Measurements from ENCODE around the gene SPEM3. TPM values are rescaled to one million over a fixed set of nuclear protein-coding genes. Genes with fewer than 3 reads are reported as not detected.

Gene SPEM3
- total RNA-seq, 1 experiment from 2014 or later = not detected

Other genes starting within 250 kb of the SPEM3 start
- gene ASGR1, start 249.5 kb upstream of the SPEM3 start, total RNA-seq (2014; rRNA removed; shearing (Covaris generic)) = 0.22 TPM in 1 of 2 replicates, not detected in the other
- 3.6 and 3.7 TPM in 2 replicates for gene DLG4, start 209.0 kb upstream of the SPEM3 start, total RNA-seq (2014; rRNA removed; shearing (Covaris generic))
- gene ACADVL, start 208.9 kb upstream of the SPEM3 start, total RNA-seq (2014; rRNA removed; shearing (Covaris generic)) = 249 and 250 TPM in 2 replicates
- 49.5 and 54.9 TPM in 2 replicates for gene DVL2, start 194.3 kb upstream of the SPEM3 start, total RNA-seq (2014; rRNA removed; shearing (Covaris generic))
- 32.5 and 38.8 TPM in 2 replicates for gene PHF23, start 189.4 kb upstream of the SPEM3 start, total RNA-seq (2014; rRNA removed; shearing (Covaris generic))
- 150 and 175 TPM in 2 replicates for gene GABARAP, start 186.4 kb upstream of the SPEM3 start, total RNA-seq (2014; rRNA removed; shearing (Covaris generic))
- 46.9 and 48.4 TPM in 2 replicates for gene CTDNEP1, start 177.1 kb upstream of the SPEM3 start, total RNA-seq (2014; rRNA removed; shearing (Covaris generic))
- 60.6 and 61.4 TPM in 2 replicates for gene ELP5, start 176.6 kb upstream of the SPEM3 start, total RNA-seq (2014; rRNA removed; shearing (Covaris generic))
- 12.6 and 13.2 TPM in 2 replicates for gene CLDN7, start 166.4 kb upstream of the SPEM3 start, total RNA-seq (2014; rRNA removed; shearing (Covaris generic))
- not detected in 2 replicates for gene SLC2A4, start 147.1 kb upstream of the SPEM3 start, total RNA-seq (2014; rRNA removed; shearing (Covaris generic))
- gene YBX2, start 134.2 kb upstream of the SPEM3 start, total RNA-seq (2014; rRNA removed; shearing (Covaris generic)) = 0.06 and 0.15 TPM in 2 replicates
- 659 and 733 TPM in 2 replicates for gene EIF5A, start 121.2 kb upstream of the SPEM3 start, total RNA-seq (2014; rRNA removed; shearing (Covaris generic))
- 63.3 and 64.2 TPM in 2 replicates for gene GPS2, start 113.5 kb upstream of the SPEM3 start, total RNA-seq (2014; rRNA removed; shearing (Covaris generic))
- 15.0 and 22.7 TPM in 2 replicates for gene NEURL4, start 99.5 kb upstream of the SPEM3 start, total RNA-seq (2014; rRNA removed; shearing (Covaris generic))
- 0.02 TPM in 1 of 2 replicates, not detected in the other for gene ACAP1, start 92.3 kb upstream of the SPEM3 start, total RNA-seq (2014; rRNA removed; shearing (Covaris generic))
- gene KCTD11, start 76.7 kb upstream of the SPEM3 start, total RNA-seq (2014; rRNA removed; shearing (Covaris generic)) = 5.0 and 6.0 TPM in 2 replicates
- gene TMEM95, start 73.7 kb upstream of the SPEM3 start, total RNA-seq (2014; rRNA removed; shearing (Covaris generic)) = not detected in 2 replicates
- gene TNK1, start 47.8 kb upstream of the SPEM3 start, total RNA-seq (2014; rRNA removed; shearing (Covaris generic)) = 3.5 and 3.9 TPM in 2 replicates
- gene PLSCR3, start 34.3 kb upstream of the SPEM3 start, total RNA-seq (2014; rRNA removed; shearing (Covaris generic)) = 31.3 and 32.4 TPM in 2 replicates
- 107 and 202 TPM in 2 replicates for gene TMEM256, start 24.8 kb upstream of the SPEM3 start, total RNA-seq (2014; rRNA removed; shearing (Covaris generic))
- gene NLGN2, start 21.0 kb upstream of the SPEM3 start, total RNA-seq (2014; rRNA removed; shearing (Covaris generic)) = 5.5 and 6.2 TPM in 2 replicates
- gene SPEM1, start 8.5 kb upstream of the SPEM3 start, total RNA-seq (2014; rRNA removed; shearing (Covaris generic)) = not detected in 2 replicates
- not detected in 2 replicates for gene SPEM2, start 3.2 kb upstream of the SPEM3 start, total RNA-seq (2014; rRNA removed; shearing (Covaris generic))
- gene TMEM102, start 6.6 kb downstream of the SPEM3 start, total RNA-seq (2014; rRNA removed; shearing (Covaris generic)) = 6.3 and 7.9 TPM in 2 replicates
- 1.2 TPM in 2 replicates for gene FGF11, start 10.7 kb downstream of the SPEM3 start, total RNA-seq (2014; rRNA removed; shearing (Covaris generic))
- 3.6 and 3.8 TPM in 2 replicates for gene CHRNB1, start 16.2 kb downstream of the SPEM3 start, total RNA-seq (2014; rRNA removed; shearing (Covaris generic))
- 14.7 and 15.3 TPM in 2 replicates for gene ZBTB4, start 50.8 kb downstream of the SPEM3 start, total RNA-seq (2014; rRNA removed; shearing (Covaris generic))
- gene SLC35G6, start 52.6 kb downstream of the SPEM3 start, total RNA-seq (2014; rRNA removed; shearing (Covaris generic)) = not detected in 2 replicates
- gene POLR2A, start 55.5 kb downstream of the SPEM3 start, total RNA-seq (2014; rRNA removed; shearing (Covaris generic)) = 27.1 and 35.3 TPM in 2 replicates
- 6.9 and 8.1 TPM in 2 replicates for gene TNFSF12, start 120.2 kb downstream of the SPEM3 start, total RNA-seq (2014; rRNA removed; shearing (Covaris generic))
- 0.63 and 1.4 TPM in 2 replicates for gene TNFSF13, start 129.9 kb downstream of the SPEM3 start, total RNA-seq (2014; rRNA removed; shearing (Covaris generic))
- gene SENP3, start 133.1 kb downstream of the SPEM3 start, total RNA-seq (2014; rRNA removed; shearing (Covaris generic)) = 92.2 and 102 TPM in 2 replicates
- 24.5 and 29.4 TPM in 2 replicates for gene CD68, start 150.8 kb downstream of the SPEM3 start, total RNA-seq (2014; rRNA removed; shearing (Covaris generic))
- 107 and 133 TPM in 2 replicates for gene MPDU1, start 155.0 kb downstream of the SPEM3 start, total RNA-seq (2014; rRNA removed; shearing (Covaris generic))
- 0.47 TPM in 1 of 2 replicates, not detected in the other for gene SOX15, start 161.2 kb downstream of the SPEM3 start, total RNA-seq (2014; rRNA removed; shearing (Covaris generic))
- 72.6 and 73.3 TPM in 2 replicates for gene FXR2, start 186.0 kb downstream of the SPEM3 start, total RNA-seq (2014; rRNA removed; shearing (Covaris generic))
- gene SAT2, start 199.0 kb downstream of the SPEM3 start, total RNA-seq (2014; rRNA removed; shearing (Covaris generic)) = 51.5 and 53.9 TPM in 2 replicates
- gene SHBG, start 201.3 kb downstream of the SPEM3 start, total RNA-seq (2014; rRNA removed; shearing (Covaris generic)) = 0.10 TPM in 1 of 2 replicates, not detected in the other
- not detected in 2 replicates for gene ATP1B2, start 222.1 kb downstream of the SPEM3 start, total RNA-seq (2014; rRNA removed; shearing (Covaris generic))